Tibial nerve (tissue), 4 donors: Measurements from ENCODE around the gene HMGCLL1. TPM values are rescaled to one million over a fixed set of nuclear protein-coding genes. Genes with fewer than 3 reads are reported as not detected.

Experiments
- DNase-seq, 2 donors: peaks; one replicate each; pipeline ENCODE4 v3.0.0-alpha.2; 2019; ENCODE audit warnings: low spot score in 2 of 2
- H3K27ac ChIP-seq, 4 donors: fragments of 200-600 bp; sonication (generic) in 3 of 4; one replicate each; pipeline ENCODE4 v1.5.1; 2017 to 2019; ENCODE audit warnings: mild to moderate bottlenecking in 1 of 4
- H3K27me3 ChIP-seq, 2 donors: fragments of 200-600 bp; sonication (generic) in 1 of 2; one replicate each; pipeline versions ENCODE4 v1.5.1 to v1.6.0; 2017 to 2019
- H3K36me3 ChIP-seq, 3 donors: fragments of 200-600 bp; sonication (generic); one replicate each; pipeline ENCODE4 v1.5.1; 2018 to 2019
- H3K4me1 ChIP-seq, 4 donors: fragments of 200-600 bp; sonication (generic) in 3 of 4; one replicate each; pipeline ENCODE4 v1.5.1; 2017 to 2019
- H3K4me3 ChIP-seq, 4 donors: fragments of 200-600 bp; sonication (generic) in 3 of 4; one replicate each; pipeline ENCODE4 v1.5.1; 2017 to 2019; ENCODE audit warnings: mild to moderate bottlenecking in 1 of 4, moderate library complexity in 1 of 4
- H3K9me3 ChIP-seq, 4 donors: fragments of 200-600 bp; sonication (generic) in 3 of 4; one replicate each; pipeline ENCODE4 v1.5.1; 2017 to 2019
- CTCF ChIP-seq, 5 experiments: fragments of 200-600 bp in 3 of 5; fragments of 450-650 bp in 2 of 5; sonication (generic) in 3 of 5; IDR thresholded peaks; one replicate each; pipeline ENCODE4 v1.5.1; 2016 to 2019; ENCODE audit warnings: antibody characterized with exemption in 5 of 5, mild to moderate bottlenecking in 3 of 5, moderate library complexity in 2 of 5
- EP300 ChIP-seq, 2 donors: sonication (generic); formaldehyde crosslinking; IDR thresholded peaks; one replicate each; pipeline ENCODE4 v1.6.1; 2017; ENCODE audit warnings: antibody characterized with exemption in 2 of 2, mild to moderate bottlenecking in 1 of 2
- POLR2A ChIP-seq, 2 donors: fragments of 450-650 bp; IDR thresholded peaks; one replicate each; pipeline ENCODE4 v1.6.1; 2017; ENCODE audit warnings: antibody characterized with exemption in 2 of 2, mild to moderate bottlenecking in 2 of 2, moderate library complexity in 2 of 2
- WGBS, 2 donors: methylation state at CpG; one replicate each; pipeline ENCODE4 v1.1.5; 2018; 5-methylcytosine and 5-hydroxymethylcytosine counted together
- total RNA-seq, 4 donors: library from RNA; depleted of rRNA; stranded (reverse); fragments of >200 nt; gene quantifications; one replicate each; pipeline ENCODE4 v1.1.0, GENCODE V29; 2016

Gene HMGCLL1
- total RNA-seq, 4 donors from 2014 or later: 1.7 to 10.8 (median 2.1) TPM

- H3K27ac ChIP-seq: no peak overlapping the region
- WGBS, 2 donors: 81 to 86% methylated on average over 3 of the region's 3 CpGs
- H3K27me3 ChIP-seq: no peaks in the 10 kb centered on the region
- TF ChIP-seq POLR2A (IDR thresholded peaks at IDR 0.05) (no peak), EP300 (IDR thresholded peaks at IDR 0.05) (no peak), CTCF (IDR thresholded peaks at IDR 0.05) (no peak)
- H3K4me3 ChIP-seq: no peak overlapping the region
- no peaks in the 10 kb centered on the region for H3K9me3 ChIP-seq
- H3K4me1 ChIP-seq: no peaks in the 10 kb centered on the region
- no peaks in the 10 kb centered on the region for H3K36me3 ChIP-seq
- DNase-seq: no peak
These were observed 190.8 kb downstream of the HMGCLL1 start for GRCh38 chr6:55388211-55388610.
